ENCODE measurements around the gene KDM5B.

The KDM5B gene

GRCh38 chr1:202791077-202791747 lies 17.0 kb downstream of the KDM5B start:
- DNase-seq (ENCODE audit: low spot score) = no peak
- in situ Hi-C loops (cut with MboI; ENCODE audit: low sequenced_read_pairs, unreplicated experiment) = no loop called here
- TF ChIP-seq CTCF (IDR thresholded peaks at IDR 0.05; ENCODE audit: borderline replicate concordance, control extremely low read depth, extremely low read depth, insufficient read depth, missing control alignments) = no peak

- no peak for TF ChIP-seq CTCF (IDR thresholded peaks at IDR 0.05; ENCODE audit: borderline replicate concordance, control extremely low read depth, extremely low read depth, insufficient read depth, missing control alignments)
- DNase-seq (ENCODE audit: low spot score) = no peak
- in situ Hi-C loops (cut with MboI; ENCODE audit: low sequenced_read_pairs, unreplicated experiment) = no loop called here
Measured at GRCh38 chr1:202788800-202789199, 19.4 kb downstream of the KDM5B start.

- TF ChIP-seq CTCF (IDR thresholded peaks at IDR 0.05; ENCODE audit: borderline replicate concordance, control extremely low read depth, extremely low read depth, insufficient read depth, missing control alignments) = no peak
- in situ Hi-C loops (cut with MboI; ENCODE audit: low sequenced_read_pairs, unreplicated experiment) = no loop called here
- no peak for DNase-seq (ENCODE audit: low spot score)
Measured at GRCh38 chr1:202786804-202787203, 21.4 kb downstream of the KDM5B start.

GRCh38 chr1:202781180-202781579 lies 27.0 kb downstream of the KDM5B start:
- no peak for TF ChIP-seq CTCF (IDR thresholded peaks at IDR 0.05; ENCODE audit: borderline replicate concordance, control extremely low read depth, extremely low read depth, insufficient read depth, missing control alignments)
- DNase-seq (ENCODE audit: low spot score) = no peak
- in situ Hi-C loops (cut with MboI; ENCODE audit: low sequenced_read_pairs, unreplicated experiment) = no loop called here

GRCh38 chr1:202770135-202770534 lies 38.1 kb downstream of the KDM5B start:
- no peak for TF ChIP-seq CTCF (IDR thresholded peaks at IDR 0.05; ENCODE audit: borderline replicate concordance, control extremely low read depth, extremely low read depth, insufficient read depth, missing control alignments)

GRCh38 chr1:202765721-202766120 lies 42.5 kb downstream of the KDM5B start:
- DNase-seq (ENCODE audit: low spot score) = no peak
- TF ChIP-seq CTCF (IDR thresholded peaks at IDR 0.05; ENCODE audit: borderline replicate concordance, control extremely low read depth, extremely low read depth, insufficient read depth, missing control alignments) = no peak
- in situ Hi-C loops (cut with MboI; ENCODE audit: low sequenced_read_pairs, unreplicated experiment) = loop anchor here (25.0 kb wide), 1 partner anchor 222 kb away; no protein-coding TSS in a partner anchor

More at GRCh38 chr1:202770135-202770534, 38.1 kb downstream of the KDM5B start:
- DNase-seq (ENCODE audit: low spot score) = no peak
- in situ Hi-C loops (cut with MboI; ENCODE audit: low sequenced_read_pairs, unreplicated experiment) = loop anchor here (25.0 kb wide), 1 partner anchor 217 kb away; no protein-coding TSS in a partner anchor

All from GM13976 (cell line).